Upper lobe of left lung (tissue), 4 donors: ENCODE results near the gene GUCY1A1.
A peak's percentile ranks its signal among the peaks of the same experiment; 100 is the strongest.

Experiments
- CTCF ChIP-seq, 6 experiments: fragments of 450-650 bp in 4 of 6; fragments of 200-600 bp in 2 of 6; sonication (generic) in 2 of 6; IDR thresholded peaks; one replicate each; pipeline ENCODE4 v1.5.1; 2016 to 2019; ENCODE audit warnings: antibody characterized with exemption in 6 of 6
- EP300 ChIP-seq, 4 donors: sonication (generic); formaldehyde crosslinking; IDR thresholded peaks; one replicate each; pipeline ENCODE4 v1.5.1; 2017; ENCODE audit warnings: antibody characterized with exemption in 4 of 4, control low read depth in 2 of 4
- POLR2A ChIP-seq, 4 donors: fragments of 450-650 bp; IDR thresholded peaks; one replicate each; pipeline ENCODE4 v1.5.1; 2016 to 2017; ENCODE audit warnings: antibody characterized with exemption in 4 of 4, mild to moderate bottlenecking in 2 of 4

- TF ChIP-seq POLR2A (IDR thresholded peaks at IDR 0.05) (no peak), EP300 (IDR thresholded peaks at IDR 0.05) (no peak), CTCF (IDR thresholded peaks at IDR 0.05) (peak in 1 of 6 experiments; percentile 5)
These were observed at the start of gene GUCY1A1 for GRCh38 chr4:155666344-155667221.
